ENCODE data around the gene VARS2.

VARS2 gene

DNA sequence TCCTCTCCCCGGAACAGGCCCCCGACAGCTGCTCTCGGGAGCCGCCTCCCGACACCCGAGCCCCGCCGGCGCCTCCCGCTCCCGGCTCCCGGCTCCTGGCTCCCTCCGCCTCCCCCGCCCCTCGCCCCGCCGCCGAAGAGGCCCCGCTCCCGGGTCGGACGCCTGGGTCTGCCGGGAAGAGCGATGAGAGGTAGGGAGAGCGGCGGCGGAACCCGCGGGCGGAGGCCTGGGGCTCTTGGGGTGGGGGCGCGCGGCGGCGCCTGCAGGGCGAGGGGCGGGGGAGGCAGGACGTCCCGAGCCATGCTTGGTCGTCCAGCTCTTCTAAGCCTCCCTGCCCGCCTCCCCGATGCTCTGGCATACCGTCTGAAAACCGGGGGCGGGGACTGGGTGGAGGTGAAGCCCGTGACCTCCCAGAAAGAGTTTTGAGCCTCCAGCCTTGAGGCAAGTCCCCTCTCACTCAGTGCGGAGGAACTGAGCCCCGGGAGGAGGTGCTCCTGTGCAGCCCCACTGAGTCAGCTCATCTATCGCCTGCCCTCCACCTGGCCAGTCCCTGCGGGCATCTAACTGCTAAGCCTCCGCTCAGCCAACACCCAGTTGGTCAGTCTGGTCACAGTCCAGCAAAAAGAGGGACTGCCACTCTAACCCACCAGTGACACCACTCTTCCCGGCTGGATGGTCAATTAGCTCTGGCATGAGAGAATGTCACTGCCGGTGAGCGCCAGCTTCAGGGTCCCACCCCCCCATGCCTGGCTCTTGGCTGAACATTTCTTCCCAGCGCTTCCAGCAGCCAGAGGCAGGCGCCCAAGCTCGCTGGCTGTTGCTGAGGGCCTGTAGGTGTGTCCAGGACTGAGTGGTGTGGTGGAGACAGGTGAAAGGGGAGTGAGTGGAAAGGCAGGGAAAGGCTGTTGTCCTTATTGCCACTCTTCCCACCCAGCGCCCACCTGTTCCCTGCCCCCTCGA lies 29.2 kb upstream of the VARS2 start:
- peak; percentile 27 for DNase-seq

DNA sequence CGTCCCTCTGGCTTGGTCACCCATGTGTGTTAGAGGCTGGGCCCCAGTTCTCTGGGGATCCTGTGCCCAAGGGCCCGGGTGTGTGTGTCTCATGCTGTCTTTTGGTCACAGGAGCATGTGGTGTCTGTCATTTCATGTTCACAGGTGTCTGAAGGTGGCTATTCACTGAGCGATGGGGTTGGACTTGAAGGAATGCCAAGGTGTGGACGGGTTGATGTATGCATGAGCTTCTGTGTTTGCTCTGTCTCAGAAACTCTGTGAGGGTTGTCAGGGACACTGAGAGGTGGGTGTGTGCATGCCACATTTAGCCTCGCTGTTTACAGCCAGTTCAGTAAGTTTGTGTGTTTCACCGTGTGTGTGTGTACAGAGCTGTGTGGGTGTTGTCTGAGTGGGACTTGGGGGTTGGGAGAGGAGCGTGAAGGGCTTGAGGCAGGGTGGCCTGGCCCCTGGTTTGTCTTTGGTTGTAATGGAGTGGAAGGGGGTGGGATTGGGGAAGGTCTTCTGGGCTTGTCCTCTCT lies 28.5 kb upstream of the VARS2 start:
- no peak for DNase-seq

DNA sequence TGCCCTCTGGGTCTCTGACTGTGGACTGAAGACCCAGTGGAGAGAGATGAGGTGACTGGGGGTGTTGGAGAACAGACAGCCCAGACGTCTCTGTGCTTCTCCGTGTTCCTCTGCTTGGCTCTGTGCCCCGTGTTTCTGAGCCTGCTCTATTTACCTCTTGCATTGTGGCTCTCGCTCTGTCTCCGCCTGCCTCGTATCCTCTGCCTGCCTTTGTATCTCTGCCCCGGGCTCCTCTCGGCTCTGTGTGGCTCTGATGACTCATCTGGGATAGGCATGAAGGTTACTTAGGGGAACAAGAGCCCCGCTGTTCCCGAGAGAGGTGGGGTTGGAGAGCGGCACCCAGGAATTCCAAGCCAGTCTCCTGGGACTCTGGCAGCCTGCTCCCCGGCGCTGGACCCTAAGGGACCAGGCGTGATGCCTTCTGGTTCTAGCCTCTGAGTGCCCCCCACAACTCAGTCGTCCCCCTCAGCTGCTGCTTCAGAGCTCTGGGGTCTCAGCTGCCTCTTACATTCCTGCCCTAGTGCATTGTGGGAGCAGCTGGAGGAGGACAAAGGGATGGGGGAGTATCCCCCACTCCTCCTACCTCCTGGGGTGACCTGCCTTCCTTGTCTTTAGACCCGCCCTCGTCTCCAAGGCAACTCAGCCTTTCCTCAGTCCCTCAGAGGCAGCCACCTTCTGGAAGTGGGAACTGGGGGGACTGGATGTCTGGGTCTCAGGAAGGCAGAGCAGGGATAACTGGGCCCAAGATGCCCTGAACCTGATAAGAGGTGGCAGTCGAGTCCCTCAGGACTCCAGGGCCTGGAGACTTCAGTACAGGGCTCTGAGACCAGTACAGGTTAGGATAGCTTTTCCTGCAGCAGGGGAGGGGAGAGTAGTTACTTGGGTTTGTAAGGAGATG lies 27.8 kb upstream of the VARS2 start:
- DNase-seq, result peak; percentile 36

DNA sequence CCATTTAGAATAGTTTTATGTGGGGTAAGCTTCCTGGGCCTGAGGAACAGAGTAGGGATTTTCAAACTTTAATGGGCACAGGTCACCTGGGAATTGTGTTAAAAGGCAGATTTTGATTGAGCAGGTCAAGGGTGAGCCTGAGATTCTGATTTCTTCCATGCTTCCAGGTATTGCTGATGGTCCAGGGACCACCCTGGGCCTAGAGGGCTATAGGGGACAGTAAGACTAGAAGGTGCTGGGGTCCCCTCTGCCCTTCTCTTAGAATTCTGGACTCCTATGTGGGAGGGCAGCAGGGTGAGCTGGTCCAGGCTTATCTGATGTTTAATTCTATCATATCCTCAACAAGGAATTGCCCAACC lies 27.2 kb upstream of the VARS2 start:
- DNase-seq, result no peak

DNA sequence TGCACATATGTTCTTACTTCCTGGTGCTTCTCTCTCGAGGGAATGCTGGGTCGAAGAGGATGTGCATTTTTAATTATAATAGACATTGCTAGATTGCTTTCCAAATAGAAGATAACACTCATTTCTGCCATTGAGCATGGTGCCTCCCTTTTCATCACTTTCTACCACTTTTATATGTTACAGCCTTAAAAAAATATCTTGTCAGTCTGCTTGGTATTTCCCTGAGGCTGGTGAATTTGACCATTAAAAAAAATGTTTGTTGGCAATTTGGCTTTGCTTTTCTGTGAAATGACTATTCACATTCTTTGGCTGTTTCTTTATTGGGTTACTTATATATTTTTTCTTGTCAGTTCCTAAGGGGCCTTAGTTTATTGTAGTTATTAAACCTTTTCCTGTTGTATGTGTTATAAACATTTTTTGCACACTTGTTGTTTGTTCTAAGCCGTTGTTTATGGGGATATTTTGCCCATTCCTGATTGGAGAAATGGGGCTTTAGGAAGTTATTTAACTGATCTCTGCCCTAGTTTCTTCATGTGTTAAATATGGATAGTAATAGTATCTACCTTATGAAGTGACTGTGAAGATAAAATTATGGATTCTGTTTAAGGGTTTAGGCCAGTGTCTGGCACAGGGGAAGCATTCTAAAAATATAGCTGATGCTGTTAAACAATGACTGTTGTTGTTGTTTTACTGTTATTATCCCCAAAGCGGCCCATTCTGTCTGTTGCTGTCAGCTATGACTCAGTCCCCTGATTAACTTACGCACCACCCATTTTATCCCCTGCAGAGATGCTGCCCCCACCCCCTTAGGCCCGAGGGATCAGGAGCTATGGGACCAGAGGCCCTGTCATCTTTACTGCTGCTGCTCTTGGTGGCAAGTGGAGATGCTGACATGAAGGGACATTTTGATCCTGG lies 25.9 kb upstream of the VARS2 start:
- no peak for DNase-seq

DNA sequence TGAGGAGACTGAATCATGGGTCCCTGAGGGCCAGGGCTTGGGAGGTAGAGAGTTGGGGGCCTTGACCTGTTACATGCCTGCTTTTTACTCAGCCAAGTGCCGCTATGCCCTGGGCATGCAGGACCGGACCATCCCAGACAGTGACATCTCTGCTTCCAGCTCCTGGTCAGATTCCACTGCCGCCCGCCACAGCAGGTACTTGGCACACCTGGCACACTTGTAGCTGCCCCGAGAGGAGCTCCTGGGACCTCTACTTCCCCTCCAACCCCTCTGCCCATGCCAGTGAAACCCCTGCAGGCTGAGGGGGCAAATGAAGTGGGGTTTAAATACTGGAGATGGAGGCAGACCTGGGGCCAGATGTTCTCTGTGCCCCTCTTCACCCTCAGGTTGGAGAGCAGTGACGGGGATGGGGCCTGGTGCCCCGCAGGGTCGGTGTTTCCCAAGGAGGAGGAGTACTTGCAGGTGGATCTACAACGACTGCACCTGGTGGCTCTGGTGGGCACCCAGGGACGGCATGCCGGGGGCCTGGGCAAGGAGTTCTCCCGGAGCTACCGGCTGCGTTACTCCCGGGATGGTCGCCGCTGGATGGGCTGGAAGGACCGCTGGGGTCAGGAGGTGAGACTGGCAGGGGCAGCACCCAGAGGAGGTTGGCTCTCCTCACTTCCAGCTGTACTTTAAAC lies 25.1 kb upstream of the VARS2 start:
- DNase-seq, result no peak

DNA sequence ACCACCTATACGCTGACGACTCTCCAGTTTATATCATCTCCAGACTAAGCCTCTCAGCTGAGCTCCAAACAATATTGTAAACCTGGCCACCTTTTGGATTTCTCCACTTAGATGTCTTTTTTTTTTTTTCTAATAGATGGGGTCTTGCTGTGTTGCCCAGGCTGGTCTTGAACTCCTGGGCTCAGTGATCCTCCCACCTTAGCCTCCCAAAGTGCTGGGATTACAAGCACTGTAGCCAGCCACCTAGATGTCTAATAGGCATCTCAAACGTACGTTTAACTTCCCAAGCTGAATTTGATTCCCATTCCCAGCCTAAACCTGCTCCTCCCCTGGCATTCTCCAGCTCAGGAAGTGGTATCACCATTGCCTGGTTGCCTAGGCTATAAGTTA lies 24.5 kb upstream of the VARS2 start:
- no peak for DNase-seq

DNA sequence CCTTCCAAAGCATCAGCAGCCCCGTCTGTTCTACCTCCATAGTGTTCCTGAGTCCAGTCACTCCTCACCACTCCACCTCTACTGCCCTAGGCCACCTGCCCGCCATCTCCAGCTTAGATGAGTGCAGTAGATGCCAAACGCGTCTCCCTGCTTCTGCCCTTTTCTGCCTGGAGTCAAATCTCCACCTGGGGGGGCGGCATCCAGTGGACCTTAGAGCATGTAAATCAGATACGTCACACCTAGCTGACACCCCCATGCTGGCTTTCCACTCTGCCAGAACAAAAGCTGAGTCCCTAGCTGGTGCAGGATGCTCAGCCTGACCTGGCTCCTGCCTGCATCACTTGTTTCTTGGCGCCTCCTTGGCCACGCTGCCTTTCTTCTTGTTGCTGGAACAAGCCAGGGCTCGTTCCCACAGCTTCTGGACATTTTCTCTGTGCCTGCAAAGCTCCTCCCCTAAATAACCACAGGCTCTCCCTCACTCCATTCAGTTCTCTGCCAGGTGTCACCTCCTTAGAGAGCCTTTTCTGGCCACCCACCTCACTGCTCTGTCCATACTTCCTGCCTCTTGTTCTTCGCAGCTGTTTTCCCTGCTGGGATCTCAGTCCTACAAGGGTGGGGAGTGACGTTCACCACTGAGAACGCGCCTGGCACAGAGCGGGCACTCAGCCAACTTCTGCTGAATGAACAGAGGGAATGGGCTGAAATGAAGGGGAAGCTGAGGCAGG lies 24.0 kb upstream of the VARS2 start:
- DNase-seq, result no peak

DNA sequence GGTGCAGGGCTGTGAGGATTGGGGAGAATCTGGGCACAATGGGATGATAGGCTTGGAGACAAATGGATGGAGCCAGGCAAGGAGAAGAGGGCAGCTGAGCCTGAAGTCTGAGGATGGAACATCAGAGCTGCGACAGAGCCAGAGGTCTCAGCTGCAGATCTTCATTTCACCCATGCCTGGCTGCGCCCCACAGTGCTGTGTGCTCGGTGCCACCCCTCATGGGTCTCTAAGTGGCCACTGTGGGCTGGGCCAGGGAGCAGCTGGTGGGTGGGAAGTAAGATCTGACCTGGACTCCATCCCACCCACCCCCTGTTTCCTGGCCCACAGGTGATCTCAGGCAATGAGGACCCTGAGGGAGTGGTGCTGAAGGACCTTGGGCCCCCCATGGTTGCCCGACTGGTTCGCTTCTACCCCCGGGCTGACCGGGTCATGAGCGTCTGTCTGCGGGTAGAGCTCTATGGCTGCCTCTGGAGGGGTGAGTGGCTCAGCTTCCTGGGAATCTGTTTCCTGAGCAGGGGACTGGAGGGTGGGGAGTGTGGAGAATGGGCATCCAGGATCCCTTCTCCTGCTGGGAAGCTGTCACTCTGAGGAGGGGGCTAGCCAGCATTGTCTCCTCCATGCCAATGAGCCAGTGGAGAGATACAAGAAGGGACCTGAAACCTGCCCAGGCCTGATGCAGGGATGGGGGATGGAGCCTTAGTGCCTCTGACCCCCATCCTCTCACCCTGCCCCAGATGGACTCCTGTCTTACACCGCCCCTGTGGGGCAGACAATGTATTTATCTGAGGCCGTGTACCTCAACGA lies 23.2 kb upstream of the VARS2 start:
- DNase-seq, result no peak

DNA sequence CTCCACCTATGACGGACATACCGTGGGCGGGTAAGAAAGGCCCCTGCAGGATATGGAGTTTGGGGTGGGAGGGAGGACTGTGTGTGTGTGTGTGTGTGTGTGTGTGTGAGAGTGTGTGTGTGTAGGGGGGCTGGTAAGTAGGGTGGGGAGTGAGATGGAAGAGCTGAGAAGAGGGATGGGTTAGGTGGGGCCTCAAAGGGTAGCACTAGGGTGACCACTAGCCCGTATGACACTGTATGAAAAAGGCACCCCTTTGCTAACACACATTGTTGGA lies 22.7 kb upstream of the VARS2 start:
- no peak for DNase-seq

DNA sequence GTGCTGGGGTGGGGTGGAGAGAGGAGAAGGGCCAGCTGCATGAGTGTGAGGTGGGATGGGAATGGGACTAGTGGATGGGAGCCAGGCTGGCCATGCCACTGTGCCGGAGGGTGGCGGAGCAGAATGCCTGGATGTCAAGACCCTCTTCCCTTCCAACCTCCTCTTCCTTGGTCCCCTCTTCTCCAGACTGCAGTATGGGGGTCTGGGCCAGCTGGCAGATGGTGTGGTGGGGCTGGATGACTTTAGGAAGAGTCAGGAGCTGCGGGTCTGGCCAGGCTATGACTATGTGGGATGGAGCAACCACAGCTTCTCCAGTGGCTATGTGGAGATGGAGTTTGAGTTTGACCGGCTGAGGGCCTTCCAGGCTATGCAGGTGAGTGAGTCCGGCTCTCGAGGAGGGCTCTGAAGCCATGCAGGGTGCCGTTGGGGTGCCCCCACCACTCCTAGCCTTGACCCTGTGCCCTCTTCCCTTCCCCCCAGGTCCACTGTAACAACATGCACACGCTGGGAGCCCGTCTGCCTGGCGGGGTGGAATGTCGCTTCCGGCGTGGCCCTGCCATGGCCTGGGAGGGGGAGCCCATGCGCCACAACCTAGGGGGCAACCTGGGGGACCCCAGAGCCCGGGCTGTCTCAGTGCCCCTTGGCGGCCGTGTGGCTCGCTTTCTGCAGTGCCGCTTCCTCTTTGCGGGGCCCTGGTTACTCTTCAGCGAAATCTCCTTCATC lies 22.1 kb upstream of the VARS2 start:
- no peak for DNase-seq

DNA sequence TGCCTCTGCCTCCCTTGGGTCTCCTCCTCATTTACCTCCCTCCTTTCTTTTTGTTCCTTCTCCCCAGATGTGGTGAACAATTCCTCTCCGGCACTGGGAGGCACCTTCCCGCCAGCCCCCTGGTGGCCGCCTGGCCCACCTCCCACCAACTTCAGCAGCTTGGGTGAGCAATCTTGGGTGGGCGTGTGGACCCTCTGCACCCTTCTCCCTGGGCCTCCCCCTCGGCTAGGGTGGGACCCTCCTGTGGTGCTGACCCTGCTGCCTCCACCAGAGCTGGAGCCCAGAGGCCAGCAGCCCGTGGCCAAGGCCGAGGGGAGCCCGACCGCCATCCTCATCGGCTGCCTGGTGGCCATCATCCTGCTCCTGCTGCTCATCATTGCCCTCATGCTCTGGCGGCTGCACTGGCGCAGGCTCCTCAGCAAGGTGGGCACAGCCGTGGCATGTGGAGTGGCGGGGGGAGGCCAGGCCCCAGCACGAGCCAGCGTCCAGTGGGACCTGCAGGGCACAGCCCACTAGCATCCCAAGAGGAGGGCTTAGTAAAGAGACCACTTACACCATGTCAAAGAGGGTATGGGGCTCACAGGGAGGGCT lies 20.9 kb upstream of the VARS2 start:
- no peak for DNase-seq

DNA sequence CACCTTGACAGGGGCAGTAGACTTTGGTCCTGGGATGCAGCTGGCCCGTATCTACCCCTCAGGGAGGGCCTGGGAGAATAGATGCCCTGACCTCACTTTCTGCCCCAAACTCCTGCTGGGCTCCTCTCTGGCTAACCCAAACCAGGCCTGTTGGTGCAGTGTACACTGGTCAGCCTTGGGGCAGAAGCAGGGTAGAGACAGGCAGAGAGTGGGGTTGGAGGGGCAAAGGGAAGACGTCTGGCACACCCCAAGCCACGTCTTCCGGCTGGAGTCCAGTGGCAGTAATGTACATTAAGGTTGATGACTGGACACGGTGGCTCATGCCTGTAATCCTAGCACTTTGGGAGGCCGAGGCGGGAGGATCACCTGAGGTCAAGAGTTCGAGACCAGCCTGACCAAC lies 20.4 kb upstream of the VARS2 start:
- DNase-seq, result no peak

DNA sequence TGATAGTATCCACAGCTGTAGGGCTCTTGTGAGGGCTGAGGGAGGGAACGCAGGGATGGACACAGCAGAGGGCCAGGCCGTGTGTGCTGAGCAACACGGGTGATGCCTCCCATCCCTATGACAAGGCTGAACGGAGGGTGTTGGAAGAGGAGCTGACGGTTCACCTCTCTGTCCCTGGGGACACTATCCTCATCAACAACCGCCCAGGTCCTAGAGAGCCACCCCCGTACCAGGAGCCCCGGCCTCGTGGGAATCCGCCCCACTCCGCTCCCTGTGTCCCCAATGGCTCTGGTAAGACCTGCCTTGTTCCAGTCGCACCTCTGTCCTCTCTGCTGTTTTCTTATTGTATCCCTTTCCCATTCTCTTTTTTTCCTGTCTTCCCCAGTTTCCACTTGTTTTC lies 19.7 kb upstream of the VARS2 start:
- DNase-seq, result no peak

DNA sequence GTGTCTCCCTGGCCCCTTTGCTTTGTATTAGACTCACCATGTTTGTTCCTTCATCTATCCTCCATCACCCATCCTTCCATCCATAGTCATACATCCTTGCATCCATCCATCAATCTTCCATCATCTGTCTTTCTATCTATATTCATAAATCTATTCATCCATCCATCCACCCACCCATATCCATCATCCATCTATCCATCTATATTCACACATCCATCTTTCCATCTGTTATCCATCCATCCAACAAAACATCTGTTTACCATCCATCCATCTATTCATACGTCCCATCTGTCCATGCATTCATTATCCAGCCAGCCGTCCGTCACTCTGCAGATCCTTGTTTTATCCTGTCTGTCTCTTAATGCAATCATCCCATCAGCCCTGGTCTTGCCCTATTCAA lies 19.1 kb upstream of the VARS2 start:
- DNase-seq, result no peak

DNA sequence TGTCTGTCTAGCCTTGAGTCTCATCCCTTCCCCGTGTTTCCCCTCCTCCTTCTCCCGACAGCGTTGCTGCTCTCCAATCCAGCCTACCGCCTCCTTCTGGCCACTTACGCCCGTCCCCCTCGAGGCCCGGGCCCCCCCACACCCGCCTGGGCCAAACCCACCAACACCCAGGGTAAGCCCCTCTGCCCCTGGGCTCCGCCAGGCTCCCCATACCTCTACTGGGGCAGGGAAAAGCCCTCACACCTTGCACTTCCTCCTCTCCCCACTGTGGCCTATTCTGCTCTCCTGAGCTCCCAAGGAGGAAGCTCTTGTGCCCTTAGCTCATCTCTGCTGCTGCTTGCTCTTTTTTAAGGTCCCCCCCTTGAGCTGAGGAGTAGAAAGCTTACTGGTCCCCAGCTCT lies 18.7 kb upstream of the VARS2 start:
- no peak for DNase-seq

DNA sequence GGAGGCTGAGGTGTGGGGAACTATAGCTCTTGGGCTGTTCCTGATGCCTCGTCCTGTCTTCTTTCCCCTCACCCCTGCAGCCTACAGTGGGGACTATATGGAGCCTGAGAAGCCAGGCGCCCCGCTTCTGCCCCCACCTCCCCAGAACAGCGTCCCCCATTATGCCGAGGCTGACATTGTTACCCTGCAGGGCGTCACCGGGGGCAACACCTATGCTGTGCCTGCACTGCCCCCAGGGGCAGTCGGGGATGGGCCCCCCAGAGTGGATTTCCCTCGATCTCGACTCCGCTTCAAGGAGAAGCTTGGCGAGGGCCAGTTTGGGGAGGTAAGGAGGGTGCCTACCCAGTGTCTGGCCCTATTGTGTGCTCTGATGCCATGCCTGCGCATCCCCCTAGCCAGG lies 17.5 kb upstream of the VARS2 start:
- no peak for DNase-seq

DNA sequence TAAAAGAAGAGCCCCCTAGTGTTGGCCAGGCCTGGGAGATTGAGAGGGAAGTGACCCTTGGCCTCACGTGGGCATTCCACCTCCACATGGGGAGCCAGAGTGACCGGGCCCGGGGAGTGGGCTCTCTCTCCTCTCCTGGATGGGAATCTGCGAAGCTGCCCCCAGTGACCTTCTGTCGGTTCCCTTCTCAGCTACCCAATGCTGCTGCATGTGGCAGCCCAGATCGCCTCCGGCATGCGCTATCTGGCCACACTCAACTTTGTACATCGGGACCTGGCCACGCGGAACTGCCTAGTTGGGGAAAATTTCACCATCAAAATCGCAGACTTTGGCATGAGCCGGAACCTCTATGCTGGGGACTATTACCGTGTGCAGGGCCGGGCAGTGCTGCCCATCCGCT lies 16.2 kb upstream of the VARS2 start:
- no peak for DNase-seq

DNA sequence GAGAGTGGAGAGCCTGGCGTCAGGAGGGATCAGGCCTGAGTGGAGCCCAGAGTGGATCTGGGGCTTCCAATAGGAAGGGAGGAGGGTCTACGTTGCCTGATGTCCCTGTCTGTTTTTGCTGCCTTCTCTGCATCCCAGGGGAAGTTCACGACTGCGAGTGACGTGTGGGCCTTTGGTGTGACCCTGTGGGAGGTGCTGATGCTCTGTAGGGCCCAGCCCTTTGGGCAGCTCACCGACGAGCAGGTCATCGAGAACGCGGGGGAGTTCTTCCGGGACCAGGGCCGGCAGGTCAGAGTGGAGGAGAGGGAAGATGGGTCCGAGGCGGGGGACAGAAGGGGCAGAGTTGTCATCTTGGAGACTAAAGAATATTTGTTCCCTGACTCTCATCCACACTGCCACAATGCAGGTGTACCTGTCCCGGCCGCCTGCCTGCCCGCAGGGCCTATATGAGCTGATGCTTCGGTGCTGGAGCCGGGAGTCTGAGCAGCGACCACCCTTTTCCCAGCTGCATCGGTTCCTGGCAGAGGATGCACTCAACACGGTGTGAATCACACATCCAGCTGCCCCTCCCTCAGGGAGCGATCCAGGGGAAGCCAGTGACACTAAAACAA lies 15.2 kb upstream of the VARS2 start:
- no peak for DNase-seq

Measured in activated CD4-positive, alpha-beta T cell treated with anti-CD3 and anti-CD28 coated beads, Interleukin-2, amount 50 U/mL, for 1 hour (primary cell).